Activated T-cell treated with anti-CD3 and anti-CD28 coated beads, Interleukin-2, amount 50 U/mL, for 1 hour (primary cell): ENCODE results near the gene MPZL3.
A peak's percentile ranks its signal among the peaks of the same experiment; 100 is the strongest.
"Not testable (repeated sequence)": the region's sequence is repeated elsewhere in the genome, so short reads cannot be mapped to it uniquely, and the experiment has no call there.

ENCODE experiments used
- DNase-seq: peaks from one replicate; pipeline ENCODE4 v3.0.0-alpha.2; 2020

MPZL3 gene

GRCh38 chr11:118211006-118211405 is 41.2 kb downstream of the MPZL3 start:
- no peak for DNase-seq

DNA sequence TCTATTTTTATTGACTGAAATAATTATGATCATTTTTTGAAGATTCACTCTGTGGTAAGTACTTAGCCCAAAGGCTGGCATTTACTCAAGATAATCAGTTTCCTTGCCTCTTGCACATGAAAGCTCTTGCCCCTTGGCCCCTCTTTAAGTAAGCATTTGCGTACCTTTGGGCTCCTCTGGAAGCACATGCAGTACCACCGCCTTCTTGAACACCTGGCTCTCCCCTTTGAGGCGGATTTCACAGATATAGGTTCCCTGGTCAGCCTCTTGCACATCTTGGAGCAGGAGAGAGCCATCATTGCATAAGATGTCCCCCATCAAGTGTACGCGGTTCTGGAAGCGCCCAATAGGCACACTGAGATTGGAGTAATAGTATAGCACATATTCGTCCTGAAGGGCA is 41.8 kb downstream of the MPZL3 start:
- no peak for DNase-seq

DNA sequence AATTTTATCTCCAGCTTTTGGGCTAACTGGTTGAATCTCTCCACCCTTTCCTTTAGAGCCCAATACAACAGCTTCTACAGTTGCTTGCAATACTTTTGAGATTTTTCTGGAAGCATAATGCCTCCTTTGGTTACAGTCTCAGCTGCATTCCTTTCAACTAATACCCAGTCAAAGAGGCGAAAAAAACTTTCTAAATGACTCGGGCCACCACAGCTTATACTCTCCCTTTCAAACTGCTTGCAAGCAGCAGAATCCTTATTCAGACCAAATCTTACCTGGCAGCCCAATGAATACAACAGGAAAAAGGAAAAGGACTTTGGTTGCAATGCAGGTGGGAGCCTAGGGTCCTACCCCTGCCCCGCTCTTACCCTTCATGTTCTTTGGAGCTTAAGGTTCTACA is 43.1 kb downstream of the MPZL3 start:
- no peak for DNase-seq

GRCh38 chr11:118207079-118207478 is 45.1 kb downstream of the MPZL3 start:
- no peak for DNase-seq

DNA sequence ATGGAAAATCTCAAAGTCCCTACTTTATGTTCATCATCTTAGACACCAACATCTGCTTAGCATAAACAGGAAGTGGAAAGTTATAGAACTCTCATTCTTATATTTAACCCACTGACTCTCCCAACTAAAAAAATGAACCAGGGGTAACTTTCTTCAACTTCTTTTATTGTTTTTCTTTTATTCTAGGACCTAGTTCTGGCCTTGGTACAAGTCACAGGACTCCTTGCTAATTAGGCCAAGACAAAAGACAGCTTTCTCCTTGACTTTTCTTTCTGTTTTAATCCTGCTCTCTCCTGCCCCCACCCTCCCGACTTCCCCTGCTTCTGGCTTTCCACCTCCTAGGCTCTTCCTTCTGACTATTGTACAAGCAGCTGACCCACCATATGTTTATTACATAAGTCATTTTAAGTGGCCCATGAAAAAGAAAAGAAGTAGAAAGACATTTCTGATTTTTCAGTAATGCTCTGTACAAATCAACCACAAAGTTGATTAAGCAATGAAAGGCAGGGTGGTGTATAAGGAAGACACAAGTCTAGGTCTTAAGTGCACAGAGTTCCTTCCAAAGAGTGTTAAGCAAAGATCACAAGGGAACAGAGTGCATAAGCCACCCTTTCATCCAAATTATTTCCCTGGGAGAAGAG is 45.7 kb downstream of the MPZL3 start:
- DNase-seq, result no peak

- no peak for DNase-seq
Measured at GRCh38 chr11:118205606-118206378, 46.4 kb downstream of the MPZL3 start.

DNA sequence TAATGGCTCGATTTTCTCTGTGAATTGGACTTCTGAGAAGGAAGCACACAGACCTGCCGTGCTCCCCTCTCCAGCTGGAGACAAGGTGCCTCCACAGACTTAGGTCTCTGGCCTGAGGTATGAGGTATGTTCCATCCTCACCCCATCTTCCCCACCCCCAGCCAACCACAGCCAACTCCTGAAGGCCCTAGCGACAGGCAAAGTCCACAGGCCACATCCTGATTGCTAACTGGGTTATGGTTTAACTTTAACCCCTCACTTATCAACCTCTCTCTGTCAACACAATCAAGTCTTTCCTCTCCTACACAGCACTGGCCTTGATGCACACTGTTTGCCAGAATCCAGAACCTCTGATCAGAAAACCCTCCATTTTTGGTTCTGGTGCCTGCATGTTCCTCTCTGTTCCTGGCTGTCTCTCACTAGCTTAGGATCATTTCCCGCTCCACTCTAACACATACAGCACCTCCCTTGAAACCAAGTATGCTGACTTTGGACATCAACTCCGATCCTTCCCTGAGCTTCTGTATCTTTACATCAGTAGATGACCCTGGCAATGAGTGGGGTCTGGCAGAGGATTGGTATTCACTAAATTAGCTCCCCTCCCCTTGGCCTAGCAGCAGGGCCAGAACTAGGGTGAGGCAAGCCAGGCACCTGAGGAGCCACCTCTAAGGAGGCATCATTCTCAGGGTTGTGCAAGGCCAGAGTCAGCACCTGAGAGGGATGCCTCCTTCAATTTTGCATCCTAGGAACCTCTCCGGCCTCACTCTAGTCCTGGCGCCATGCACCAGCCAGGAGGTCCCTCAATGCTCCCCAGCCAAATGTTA is 49.4 kb downstream of the MPZL3 start:
- DNase-seq, result peak; percentile 56

GRCh38 chr11:118201966-118202365 is 50.2 kb downstream of the MPZL3 start:
- no peak for DNase-seq

GRCh38 chr11:118200901-118201680 is 51.1 kb downstream of the MPZL3 start:
- peak; percentile 42 for DNase-seq

GRCh38 chr11:118200497-118200896 is 51.7 kb downstream of the MPZL3 start:
- no peak for DNase-seq

DNA sequence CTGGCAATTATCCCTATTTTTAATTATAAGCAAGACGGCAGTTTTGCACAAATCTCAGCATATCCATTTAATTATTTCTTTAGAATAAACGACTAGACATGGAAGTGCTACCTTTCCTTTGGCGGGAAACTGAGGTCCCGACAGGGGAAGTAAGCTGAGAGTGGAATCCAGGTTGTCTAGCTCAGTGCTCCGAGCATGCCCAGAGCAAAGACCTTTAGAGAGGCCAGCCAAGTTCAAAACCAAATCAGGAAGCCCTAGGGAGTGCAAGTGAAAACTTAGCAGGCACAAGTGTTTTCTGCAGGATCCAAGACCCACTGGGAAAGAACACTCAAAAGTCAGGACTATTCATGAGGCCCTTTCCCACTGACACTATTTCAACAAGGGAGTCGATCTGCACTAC is 53.0 kb downstream of the MPZL3 start:
- DNase-seq, result no peak

GRCh38 chr11:118198370-118198769 is 53.8 kb downstream of the MPZL3 start:
- DNase-seq, result peak; percentile 85

- no peak for DNase-seq
Measured at GRCh38 chr11:118194835-118195627, 57.1 kb downstream of the MPZL3 start.

DNA sequence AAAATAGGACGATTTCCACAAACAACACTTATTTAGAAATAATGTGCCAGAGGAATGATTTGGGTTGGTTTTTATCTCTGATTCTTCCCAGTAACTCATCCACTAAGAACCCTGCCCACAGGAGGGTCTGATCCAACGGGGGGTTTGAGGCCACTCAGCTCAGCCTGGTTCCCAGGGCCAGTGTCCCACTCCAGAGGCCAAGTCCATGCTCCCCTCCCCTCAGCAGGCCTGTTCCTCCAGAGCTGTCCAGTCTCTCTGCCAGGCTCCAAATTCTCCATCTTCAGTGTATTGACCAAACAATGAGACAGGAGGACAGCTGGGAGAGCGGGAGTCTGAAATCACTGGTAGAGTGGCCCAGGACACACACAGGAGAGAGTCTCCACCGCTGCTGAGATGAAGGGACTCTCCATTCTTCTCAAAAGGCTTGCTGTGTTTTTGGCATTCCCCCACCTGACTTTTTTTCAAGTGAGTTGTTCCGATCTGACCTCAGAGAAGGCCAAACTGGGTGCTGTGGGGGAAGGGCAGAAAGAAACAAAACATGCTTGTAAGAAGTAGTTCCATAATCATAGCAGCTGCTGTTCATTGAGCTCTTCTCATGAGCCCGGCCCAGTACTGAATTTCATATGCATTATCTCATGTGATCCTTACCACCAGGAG is 58.1 kb downstream of the MPZL3 start:
- no peak for DNase-seq

GRCh38 chr11:118192817-118193216 is 59.3 kb downstream of the MPZL3 start:
- DNase-seq, result not testable (repeated sequence)

- not testable (repeated sequence) for DNase-seq
Measured at GRCh38 chr11:118190942-118191506, 61.1 kb downstream of the MPZL3 start.

DNA sequence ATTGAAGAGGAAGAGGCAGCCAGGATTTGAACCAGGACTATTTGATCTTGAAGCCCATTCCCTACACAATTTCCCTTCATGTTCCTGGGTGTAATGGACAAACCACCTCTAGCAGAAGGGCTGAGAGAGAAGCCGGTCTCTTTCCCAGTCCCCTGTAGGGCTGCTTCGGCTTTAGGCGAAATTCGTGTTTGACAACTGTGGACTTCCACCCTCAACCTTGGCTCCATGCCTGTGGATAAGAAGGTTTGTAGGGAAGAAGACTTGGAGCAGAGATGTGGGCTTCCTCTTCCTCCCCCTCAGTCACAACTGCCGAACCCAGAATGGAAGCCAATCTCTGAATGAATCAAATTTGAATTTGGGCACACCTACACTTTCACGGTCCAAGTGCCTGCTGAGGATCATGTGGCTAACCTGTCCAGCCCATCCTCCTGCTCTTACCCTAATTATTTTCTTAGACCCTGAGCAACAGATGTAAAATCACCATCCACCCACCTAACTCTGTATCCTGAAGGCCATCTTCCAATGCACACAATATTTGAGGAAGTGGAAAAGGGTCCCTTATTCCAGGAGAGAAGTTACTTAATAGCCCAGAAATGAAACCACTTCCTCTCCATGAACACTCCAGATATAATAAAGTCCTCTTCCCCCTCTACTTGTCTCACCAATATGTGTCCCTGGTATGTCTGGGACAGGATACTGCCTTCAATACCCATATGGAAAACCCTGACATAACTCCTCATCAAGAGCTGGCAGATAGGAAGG is 65.6 kb downstream of the MPZL3 start:
- no peak for DNase-seq

DNA sequence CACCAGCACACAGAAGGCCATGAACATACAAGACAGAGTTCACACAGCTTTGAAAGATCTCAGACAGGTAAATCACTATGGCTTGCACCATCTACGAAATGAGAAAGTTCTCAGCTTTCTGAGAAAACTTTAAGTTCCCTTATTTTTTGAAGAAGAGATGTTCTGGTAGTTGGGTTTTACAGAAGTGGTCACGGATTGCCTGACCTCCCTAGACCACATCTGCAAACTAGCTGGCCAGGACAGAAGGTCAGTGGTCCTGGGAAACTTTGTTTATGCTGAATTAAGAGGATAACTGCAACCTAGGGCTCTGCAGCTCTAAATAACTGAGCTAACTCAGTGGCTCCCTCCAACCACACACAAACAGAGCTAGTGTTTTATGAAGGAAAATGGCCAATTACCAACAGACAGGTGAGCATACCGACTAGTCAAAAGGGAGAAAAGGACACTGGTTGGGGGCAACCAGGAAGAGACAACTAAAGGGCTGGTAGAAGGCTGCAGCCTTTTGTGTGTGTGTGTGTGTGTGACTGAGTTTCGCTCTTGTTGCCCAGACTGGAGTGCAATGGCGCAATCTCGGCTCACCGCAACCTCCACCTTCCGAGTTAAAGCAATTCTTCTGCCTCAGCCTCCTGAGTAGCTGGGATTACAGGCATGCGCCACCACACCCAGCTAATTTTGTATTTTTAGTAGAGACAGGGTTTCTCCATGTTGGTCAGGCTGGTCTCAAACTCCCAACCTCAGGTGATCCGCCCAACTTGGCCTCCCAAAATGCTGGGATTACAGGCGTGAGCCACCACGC is 67.2 kb downstream of the MPZL3 start:
- no peak for DNase-seq

DNA sequence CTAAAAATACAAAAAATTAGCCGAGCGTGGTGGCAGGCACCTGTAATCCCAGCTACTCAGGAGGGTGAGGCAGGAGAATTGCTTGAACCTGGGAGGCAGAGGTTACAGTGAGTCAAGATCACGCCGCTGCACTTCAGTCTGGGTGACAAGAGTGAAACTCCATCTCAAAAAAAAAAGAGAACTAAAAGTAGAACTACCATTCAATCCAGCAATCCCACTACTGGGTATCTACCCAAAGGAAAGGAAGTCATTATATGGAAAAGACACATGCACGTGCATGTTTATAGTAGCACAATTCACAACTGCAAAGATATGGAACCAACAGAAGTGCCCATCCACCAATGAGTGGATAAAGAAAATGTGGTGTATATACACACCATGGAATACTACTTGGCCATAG is 68.5 kb downstream of the MPZL3 start:
- DNase-seq, result not testable (repeated sequence)
